MM.1S (cell line): ENCODE results near the gene SH3BP2.
"Not testable (repeated sequence)": the region's sequence is repeated elsewhere in the genome, so short reads cannot be mapped to it uniquely, and the experiment has no call there.

Source experiments
- DNase-seq: peaks from one replicate; pipeline ENCODE4 v3.0.0-alpha.2; 2015
- H2AFZ ChIP-seq: fragments of 300-600 bp; sonication (generic); 2 replicates; pipeline ENCODE4 v1.6.0; 2016; ENCODE audit warnings: antibody characterized with exemption, low read length
- H3F3A ChIP-seq: fragments of 300-600 bp; sonication (generic); 2 replicates; pipeline ENCODE4 v1.6.1; 2016; ENCODE audit warnings: mild to moderate bottlenecking, antibody characterized with exemption, low read length, moderate library complexity, mixed read lengths; ENCODE audit not compliant: insufficient read depth
- H3K27ac ChIP-seq: fragments of 300-600 bp; sonication (generic); 2 replicates; pipeline ENCODE4 v1.5.1; 2016; ENCODE audit warnings: mild to moderate bottlenecking, low read length
- H3K27me3 ChIP-seq: fragments of 300-600 bp; sonication (generic); replicated peaks from 2 replicates; pipeline ENCODE4 v1.6.0; 2016; ENCODE audit warnings: low read length; ENCODE audit not compliant: insufficient read depth
- H3K36me3 ChIP-seq: fragments of 300-600 bp; sonication (generic); replicated peaks from 2 replicates; pipeline ENCODE4 v1.6.1; 2016; ENCODE audit warnings: mild to moderate bottlenecking, low read length, mixed read lengths; ENCODE audit not compliant: insufficient read depth
- H3K4me1 ChIP-seq: fragments of 300-600 bp; sonication (generic); 2 replicates; pipeline ENCODE4 v1.6.1; 2016; ENCODE audit warnings: low read length, mixed read lengths
- H3K4me2 ChIP-seq: fragments of 300-600 bp; sonication (generic); 2 replicates; pipeline ENCODE4 v1.6.0; 2016; ENCODE audit warnings: low read depth, low read length
- H3K4me3 ChIP-seq: fragments of 300-600 bp; sonication (generic); 2 replicates; pipeline ENCODE4 v1.5.1; 2016; ENCODE audit warnings: low read length, mixed read lengths
- H3K79me2 ChIP-seq: fragments of 300-600 bp; sonication (generic); 2 replicates; pipeline ENCODE4 v1.6.1; 2016; ENCODE audit warnings: mixed run types, low read length, mixed read lengths
- H3K9ac ChIP-seq: fragments of 300-600 bp; sonication (generic); 2 replicates; pipeline ENCODE4 v1.6.1; 2016; ENCODE audit warnings: low read length, mixed read lengths
- H3K9me2 ChIP-seq: fragments of 300-600 bp; sonication (generic); replicated peaks from 2 replicates; pipeline ENCODE4 v1.6.1; 2016; ENCODE audit warnings: mild to moderate bottlenecking, low read length, mixed read lengths; ENCODE audit not compliant: insufficient read depth
- H3K9me3 ChIP-seq: fragments of 300-600 bp; sonication (generic); replicated peaks from 2 replicates; pipeline ENCODE4 v1.6.1; 2016; ENCODE audit warnings: mild to moderate bottlenecking, low read length, mixed read lengths; ENCODE audit not compliant: insufficient read depth
- H4K20me1 ChIP-seq: fragments of 300-600 bp; sonication (generic); 2 replicates; pipeline ENCODE4 v1.6.1; 2016; ENCODE audit warnings: mild to moderate bottlenecking, low read length, moderate library complexity, mixed read lengths; ENCODE audit not compliant: insufficient read depth
- CTCF ChIP-seq: fragments of 300-600 bp; sonication (generic); IDR thresholded peaks from 2 replicates; pipeline ENCODE4 v1.5.1; 2016; ENCODE audit warnings: antibody characterized with exemption, low read length, mixed read lengths
- EZH2 ChIP-seq: fragments of 300-600 bp; sonication (generic); optimal IDR thresholded peaks from 2 replicates; pipeline ENCODE3; 2017; ENCODE audit warnings: low read depth, mild to moderate bottlenecking, antibody characterized with exemption, low read length, mixed read lengths
- EZH2phosphoT487 ChIP-seq: fragments of 300-600 bp; sonication (generic); IDR thresholded peaks from 2 replicates; pipeline ENCODE4 v1.6.1; 2018; ENCODE audit warnings: antibody characterized with exemption, low read length

The SH3BP2 gene

DNA sequence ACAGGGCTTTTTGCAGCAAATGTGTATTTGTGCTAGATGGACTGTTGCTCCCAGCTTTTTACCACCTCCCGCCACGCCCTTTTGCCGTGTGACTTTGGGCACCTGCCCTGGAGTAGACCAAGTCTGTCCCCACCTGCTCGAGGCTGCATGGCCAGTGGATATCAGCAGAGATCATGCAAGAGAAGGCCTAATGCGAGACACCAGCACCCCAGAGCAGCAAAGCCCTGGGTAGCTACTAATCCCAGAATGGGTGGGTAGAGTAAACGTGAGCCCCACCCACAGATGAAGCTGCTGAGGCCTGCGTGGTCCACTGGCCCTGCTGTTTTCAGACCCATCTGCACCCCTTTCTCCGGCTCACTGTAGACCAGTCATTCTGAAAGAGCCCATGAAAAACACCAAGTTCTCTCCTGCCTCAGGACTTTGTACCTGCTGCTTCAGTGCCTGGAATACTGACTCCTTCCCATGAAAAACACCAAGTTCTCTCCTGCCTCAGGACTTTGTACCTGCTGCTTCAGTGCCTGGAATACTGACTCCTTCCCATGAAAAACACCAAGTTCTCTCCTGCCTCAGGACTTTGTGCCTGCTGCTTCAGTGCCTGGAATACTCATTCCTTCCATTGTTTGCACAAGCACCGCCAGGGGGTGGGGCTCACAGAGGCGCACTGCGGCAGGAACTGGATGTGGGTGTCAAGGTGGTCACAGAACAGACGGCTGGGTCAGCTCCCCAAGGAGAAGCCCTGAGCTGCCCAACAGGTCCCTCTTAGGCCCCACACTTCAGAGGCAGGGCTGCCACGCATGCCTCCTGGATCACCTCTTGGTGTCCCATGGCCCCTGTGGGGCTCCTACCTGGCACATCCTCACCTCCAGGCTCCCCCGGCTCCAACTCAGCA is 31.6 kb upstream of the SH3BP2 start:
- Histone ChIP-seq H4K20me1 (no peaks in the 10 kb centered on the region), H3K9me2 (no peaks in the 10 kb centered on the region), H3F3A (no peaks in the 10 kb centered on the region), H3K4me1 (0 out of 2 replicates have a peak, but pooled peaks cover 3% of the 10 kb centered on the region), H2AFZ (no peak overlapping the region), H3K9me3 (no peaks in the 10 kb centered on the region), H3K4me3 (no peak overlapping the region), H3K79me2 (no peaks in the 10 kb centered on the region), H3K27me3 (no peaks in the 10 kb centered on the region), H3K36me3 (no peaks in the 10 kb centered on the region), H3K27ac (no peak overlapping the region), H3K4me2 (no peak overlapping the region), H3K9ac (no peak overlapping the region)
- no peak for DNase-seq
- TF ChIP-seq CTCF (no peak), EZH2phosphoT487 (no peak), EZH2 (no peak)

DNA sequence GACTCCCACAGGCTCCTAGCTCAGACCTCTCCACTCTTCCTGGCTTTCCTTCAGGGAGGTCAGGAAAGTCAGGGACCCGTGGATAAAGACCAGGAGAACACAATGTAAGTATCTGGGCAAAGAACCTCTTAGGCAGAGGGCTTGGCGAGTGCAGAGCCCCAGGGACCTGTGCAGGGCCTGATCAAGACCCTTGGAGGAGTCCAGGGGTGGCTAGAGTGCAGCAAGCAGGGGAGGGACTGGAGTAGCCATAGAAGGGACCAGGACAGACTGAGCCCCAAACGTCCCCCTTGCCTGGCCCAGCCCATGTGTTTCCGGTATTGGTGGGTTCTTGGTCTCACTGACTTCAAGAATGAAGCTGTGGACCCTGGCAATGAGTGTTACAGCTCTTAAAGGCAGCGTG is 30.8 kb upstream of the SH3BP2 start:
- Histone ChIP-seq H4K20me1 (no peaks in the 10 kb centered on the region), H3K9me3 (no peaks in the 10 kb centered on the region), H3K27me3 (no peaks in the 10 kb centered on the region), H3K4me1 (no peaks in the 10 kb centered on the region), H3K27ac (no peak overlapping the region), H3K36me3 (no peaks in the 10 kb centered on the region), H3K4me2 (no peak overlapping the region), H3K79me2 (no peaks in the 10 kb centered on the region), H3F3A (no peaks in the 10 kb centered on the region), H3K4me3 (no peak overlapping the region), H2AFZ (no peak overlapping the region), H3K9ac (no peak overlapping the region), H3K9me2 (no peaks in the 10 kb centered on the region)
- no peak for DNase-seq
- TF ChIP-seq EZH2phosphoT487: no peak
- no peak for TF ChIP-seq CTCF
- no peak for TF ChIP-seq EZH2

GRCh38 chr4:2762486-2763370 is 30.2 kb upstream of the SH3BP2 start:
- H3K79me2 ChIP-seq, DNase-seq, H3K27me3 ChIP-seq, H3F3A ChIP-seq, H3K9ac ChIP-seq, H3K4me2 ChIP-seq, H3K27ac ChIP-seq, H4K20me1 ChIP-seq, H3K36me3 ChIP-seq, H3K4me1 ChIP-seq, H3K9me3 ChIP-seq, H3K9me2 ChIP-seq, H3K4me3 ChIP-seq, H2AFZ ChIP-seq: not testable (repeated sequence)
